Measurements from ENCODE around the gene SEMA5B.

DNA sequence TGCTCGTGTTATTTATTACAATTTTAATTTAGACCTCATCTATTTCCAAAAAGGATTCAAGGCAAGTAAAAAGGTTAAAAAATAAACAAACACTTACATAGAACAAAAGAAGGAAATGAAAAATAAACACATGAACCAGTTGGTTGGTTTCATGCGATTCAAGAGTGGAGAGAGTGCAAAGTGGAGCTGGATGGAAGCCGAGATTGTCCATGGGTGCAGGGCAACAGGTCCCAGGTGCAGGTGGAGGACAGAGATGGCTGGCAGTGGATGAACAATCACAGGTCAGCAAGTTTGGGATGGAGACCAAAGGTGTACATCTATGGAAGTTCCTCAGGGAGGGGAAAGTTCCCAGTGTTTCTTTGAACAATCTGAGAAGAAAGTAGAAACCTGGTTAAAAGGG is 11.6 kb upstream of the SEMA5B start:
- no peak for TF ChIP-seq CTCF (IDR thresholded peaks at IDR 0.05; ENCODE audit: extremely low read depth in 1 of 2, insufficient read depth in 1 of 2, low read depth in 1 of 2, low read length in 2 of 2)
- TF ChIP-seq POLR2A (IDR thresholded peaks at IDR 0.05; ENCODE audit: low read depth, low read length): no peak
- TF ChIP-seq POLR2AphosphoS5 (IDR thresholded peaks at IDR 0.05; ENCODE audit: insufficient read depth, low read depth, low read length): no peak
- TF ChIP-seq, protein P1, sequence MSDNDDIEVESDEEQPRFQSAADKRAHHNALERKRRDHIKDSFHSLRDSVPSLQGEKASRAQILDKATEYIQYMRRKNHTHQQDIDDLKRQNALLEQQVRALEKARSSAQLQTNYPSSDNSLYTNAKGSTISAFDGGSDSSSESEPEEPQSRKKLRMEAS (IDR thresholded peaks at IDR 0.05; ENCODE audit: insufficient read depth, insufficient read length): no peak
- TF ChIP-seq MYC (IDR thresholded peaks at IDR 0.05; ENCODE audit: low read depth, low read length): no peak
- TF ChIP-seq EZH2 (IDR thresholded peaks at IDR 0.05; ENCODE audit: borderline replicate concordance, low read depth, low read length, severe bottlenecking): no peak
- no peak for TF ChIP-seq GATA2 (IDR thresholded peaks at IDR 0.05; ENCODE audit: insufficient read depth, insufficient read length, low read depth, low read length)
- TF ChIP-seq FOS (IDR thresholded peaks at IDR 0.05; ENCODE audit: borderline replicate concordance, insufficient read depth, low read length): no peak
- no peak for TF ChIP-seq JUN (IDR thresholded peaks at IDR 0.05; ENCODE audit: borderline replicate concordance, insufficient read depth, insufficient read length, low read depth)

Data from endothelial cell of umbilical vein (primary cell).